Caco-2 (cell line): ENCODE measurements around the gene ACKR1. TPM values are rescaled to one million over a fixed set of nuclear protein-coding genes. Genes with fewer than 3 reads are reported as not detected.

Source experiments
- BruUV-seq: library from RNA; stranded (reverse); fragments of 400-500 nt; replicated peaks from 2 replicates; lab custom pipeline; 2021; lab: Mats Ljungman, UMichigan
- CTCF ChIA-PET: fragments of 300-600 bp; sonication (Branson Sonifier 250); formaldehyde crosslinking; loops from one replicate; lab custom pipeline; 2022; ENCODE audit warnings: antibody characterized with exemption; lab: Charles Lee
- POLR2A ChIA-PET: fragments of 300-600 bp; sonication (Branson Sonifier 250); formaldehyde crosslinking; loops from one replicate; lab custom pipeline; 2022; ENCODE audit warnings: antibody characterized with exemption; lab: Charles Lee
- DNase-seq, 2 experiments: peaks; one replicate each; pipeline versions ENCODE4 v3.0.0 to v3.0.0-alpha.2; 2020 to 2022
- H3K27me3 ChIP-seq: replicated peaks from 2 replicates; pipeline ENCODE4 v1.6.0; 2011; ENCODE audit warnings: low read length; ENCODE audit not compliant: control insufficient read depth, insufficient read depth
- H3K36me3 ChIP-seq: 2 replicates; pipeline ENCODE4 v1.5.1; 2011; ENCODE audit warnings: low read length; ENCODE audit not compliant: control insufficient read depth, insufficient read depth
- H3K4me1 ChIP-seq: fragments of 250-450 bp; sonication (Bioruptor Pico); 2 replicates; pipeline ENCODE4 v1.5.1; 2020; ENCODE audit warnings: mild to moderate bottlenecking
- H3K4me3 ChIP-seq: 2 replicates; pipeline ENCODE4 v1.5.1; 2011; ENCODE audit warnings: low read depth, mild to moderate bottlenecking, control low read depth, low read length
- H3K9me3 ChIP-seq: fragments of 250-450 bp; sonication (Bioruptor Pico); 2 replicates; pipeline ENCODE4 v1.5.1; 2020; ENCODE audit warnings: mild to moderate bottlenecking, moderate library complexity
- H3K27ac Mint-ChIP-seq: one replicate; pipeline ENCODE4 v1.8.0; 2022; ENCODE audit warnings: mixed read lengths; ENCODE audit not compliant: unreplicated experiment
- H3K27me3 Mint-ChIP-seq: one replicate; pipeline ENCODE4 v1.8.0; 2022; ENCODE audit warnings: mixed read lengths; ENCODE audit not compliant: insufficient read depth, unreplicated experiment
- H3K36me3 Mint-ChIP-seq: one replicate; pipeline ENCODE4 v1.8.0; 2022; ENCODE audit warnings: mild to moderate bottlenecking, mixed read lengths; ENCODE audit not compliant: insufficient read depth, unreplicated experiment
- H3K4me1 Mint-ChIP-seq: one replicate; pipeline ENCODE4 v1.8.0; 2022; ENCODE audit warnings: low read depth, mixed read lengths; ENCODE audit not compliant: unreplicated experiment
- H3K4me3 Mint-ChIP-seq: one replicate; pipeline ENCODE4 v1.8.0; 2022; ENCODE audit warnings: mild to moderate bottlenecking, moderate library complexity, mixed read lengths; ENCODE audit not compliant: unreplicated experiment
- H3K9me3 Mint-ChIP-seq: one replicate; pipeline ENCODE4 v1.8.0; 2022; ENCODE audit warnings: mixed read lengths; ENCODE audit not compliant: unreplicated experiment
- CTCF ChIP-seq, 2 experiments: fragments of 200-600 bp in 1 of 2; IDR thresholded peaks; 1 replicate in 1 of 2; 2 replicates in 1 of 2; pipeline versions ENCODE4 v1.5.1 to v1.8.0; 2011 to 2022; ENCODE audit warnings: antibody characterized with exemption in 1 of 2, control low read depth in 1 of 2, inconsistent platforms in 1 of 2, low read depth in 1 of 2, low read length in 1 of 2, mild to moderate bottlenecking in 1 of 2, moderate library complexity in 1 of 2; ENCODE audit not compliant: insufficient read depth in 1 of 2, severe bottlenecking in 1 of 2, unreplicated experiment in 1 of 2
- intact Hi-C: fragments of 100-400 bp; cut with micrococcal nuclease; formaldehyde crosslinking; loops from one replicate; pipeline ENCODE4 v1.10.0; 2022; ENCODE audit not compliant: unreplicated experiment
- total RNA-seq: library from RNA; stranded (reverse); gene quantifications from 2 replicates; pipeline ENCODE4 v1.2.3, GENCODE V29; 2022

The ACKR1 gene
- total RNA-seq, 1 experiment from 2014 or later = not detected

GRCh38 chr1:159162516-159163265 lies 42.0 kb upstream of the ACKR1 start:
- CTCF ChIA-PET = interaction anchor here (0.5 to 1.4 kb wide), 2 partner anchors 36 to 652 kb away, joined by 3 to 5 read pairs; no protein-coding TSS in a partner anchor
- no peak for DNase-seq
- Mint-ChIP-seq H3K27ac (no peak overlapping the region), H3K27me3 (peaks cover 18% of the 10 kb centered on the region), H3K4me1 (no peaks in the 10 kb centered on the region), H3K4me3 (no peak overlapping the region), H3K36me3 (no peaks in the 10 kb centered on the region), H3K9me3 (no peaks in the 10 kb centered on the region)
- POLR2A ChIA-PET = no interaction called here
- Histone ChIP-seq H3K36me3 (no peaks in the 10 kb centered on the region), H3K27me3 (no peaks in the 10 kb centered on the region), H3K9me3 (no peaks in the 10 kb centered on the region), H3K4me3 (no peak overlapping the region), H3K4me1 (no peaks in the 10 kb centered on the region)
- intact Hi-C loops = loop anchor here (5.0 kb wide), 2 partner anchors 615 to 630 kb away; no protein-coding TSS in a partner anchor
- BruUV-seq = no TSS peak
- TF ChIP-seq CTCF (IDR thresholded peaks at IDR 0.05; ENCODE audit: insufficient read depth in 1 of 2, low read depth in 1 of 2, low read length in 1 of 2, severe bottlenecking in 1 of 2, unreplicated experiment in 1 of 2) = no peak

- no peak overlapping the region for H3K4me3 ChIP-seq
- Mint-ChIP-seq H3K36me3 (no peaks in the 10 kb centered on the region), H3K27ac (no peak overlapping the region), H3K9me3 (no peaks in the 10 kb centered on the region), H3K27me3 (peaks cover 16% of the 10 kb centered on the region), H3K4me1 (no peaks in the 10 kb centered on the region), H3K4me3 (no peak overlapping the region)
- no peaks in the 10 kb centered on the region for H3K27me3 ChIP-seq
- BruUV-seq = no TSS peak
- no peak for TF ChIP-seq CTCF (IDR thresholded peaks at IDR 0.05; ENCODE audit: insufficient read depth in 1 of 2, low read depth in 1 of 2, low read length in 1 of 2, severe bottlenecking in 1 of 2, unreplicated experiment in 1 of 2)
- H3K36me3 ChIP-seq = no peaks in the 10 kb centered on the region
- no peak for DNase-seq
- POLR2A ChIA-PET = no interaction called here
- H3K4me1 ChIP-seq = no peaks in the 10 kb centered on the region
- CTCF ChIA-PET = interaction anchor here (1.4 kb wide), 1 partner anchor 34 kb away, joined by 5 read pairs; no protein-coding TSS in a partner anchor
- intact Hi-C loops = loop anchor here (5.0 kb wide), 2 partner anchors 614 to 629 kb away; no protein-coding TSS in a partner anchor
- H3K9me3 ChIP-seq = no peaks in the 10 kb centered on the region
Observed at GRCh38 chr1:159163614-159164228, 41.0 kb upstream of the ACKR1 start.

- Mint-ChIP-seq H3K9me3 (no peaks in the 10 kb centered on the region), H3K27me3 (peaks cover 25% of the 10 kb centered on the region), H3K36me3 (no peaks in the 10 kb centered on the region), H3K4me1 (no peaks in the 10 kb centered on the region), H3K4me3 (no peak overlapping the region), H3K27ac (no peak overlapping the region)
- CTCF ChIA-PET = no interaction called here
- no TSS peak for BruUV-seq
- Histone ChIP-seq H3K4me3 (no peak overlapping the region), H3K9me3 (no peaks in the 10 kb centered on the region), H3K36me3 (no peaks in the 10 kb centered on the region), H3K27me3 (no peaks in the 10 kb centered on the region), H3K4me1 (no peaks in the 10 kb centered on the region)
- intact Hi-C loops = no loop called here
- TF ChIP-seq CTCF (IDR thresholded peaks at IDR 0.05; ENCODE audit: insufficient read depth in 1 of 2, low read depth in 1 of 2, low read length in 1 of 2, severe bottlenecking in 1 of 2, unreplicated experiment in 1 of 2) = no peak
- POLR2A ChIA-PET = no interaction called here
- DNase-seq = no peak
Observed at GRCh38 chr1:159168043-159168442, 36.6 kb upstream of the ACKR1 start.
